ENCODE measurements around the gene ALPG. TPM values are rescaled to one million over a fixed set of nuclear protein-coding genes. Genes with fewer than 3 reads are reported as not detected.

Gene ALPG
- total and polyA plus RNA-seq, 2 of the 13 experiments (the other 11 are each of a cell fraction or from before 2014, with no cell fraction given), result not detected

DNA sequence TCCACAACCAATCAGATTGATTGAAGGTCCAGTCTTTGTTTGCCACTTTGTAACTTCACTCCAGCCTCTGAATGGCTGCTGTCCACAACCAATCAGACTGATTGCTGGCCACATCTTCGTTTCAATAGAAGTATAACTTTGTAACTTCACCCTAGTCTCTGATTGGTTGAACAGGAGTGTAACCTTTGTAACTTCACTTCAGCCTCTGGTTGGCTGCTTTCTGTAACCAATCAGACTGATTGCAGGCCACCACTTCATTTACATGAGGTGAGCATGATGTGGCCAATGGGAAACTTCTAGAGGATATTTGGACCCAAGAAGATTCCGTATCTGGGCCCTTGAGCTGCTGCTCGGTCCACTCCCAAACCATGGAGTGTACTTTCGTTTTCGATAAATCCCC, 45.0 kb upstream of the ALPG start:
- Histone ChIP-seq H3K36me3 (replicated peaks in 1 of 2; ENCODE audit: control insufficient read depth in 1 of 2, insufficient read depth in 2 of 2, low read length in 2 of 2) (no peaks in the 10 kb centered on the region), H3K4me2 (ENCODE audit: low read depth, low read length) (no peak overlapping the region), H3K4me3 (replicated peaks in 1 of 3; ENCODE audit: insufficient read depth in 1 of 3, low read depth in 2 of 3, low read length in 3 of 3) (no peak overlapping the region), H4K20me1 (ENCODE audit: insufficient read depth, low read length) (no peaks in the 10 kb centered on the region), H3K4me1 (ENCODE audit: insufficient read depth, low read length) (peaks cover 30% of the 10 kb centered on the region), H3K9me3 (ENCODE audit: low read length) (no peaks in the 10 kb centered on the region; the same call in 1 of the 2 replicates), H3K27ac (ENCODE audit: extremely low read length, insufficient read depth, low read length) (no peak overlapping the region), H3K27me3 (ENCODE audit: control insufficient read depth in 1 of 2, insufficient read depth in 2 of 2, low read length in 2 of 2) (no peaks in the 10 kb centered on the region), H3K9ac (ENCODE audit: insufficient read depth, low read depth, low read length) (no peak overlapping the region), H3K79me2 (ENCODE audit: insufficient read depth, low read length) (no peaks in the 10 kb centered on the region), H2AFZ (ENCODE audit: low read length) (no peak overlapping the region)
- POLR2A ChIA-PET, result no interaction called here
- no TSS peak for BruUV-seq (replicated peaks)
- FAIRE-seq (no peak), ATAC-seq (no peak), DNase-seq (ENCODE audit: low spot score) (no peak)
- intact Hi-C loops (cut with micrococcal nuclease; ENCODE audit: unreplicated experiment) (no loop called here), in situ Hi-C loops (cut with HindIII; ENCODE audit: extremely low pct_ligation_motif_present, low pct_unique_long_range_greater_than_20kb) (no loop called here)
- no peak for TF ChIP-seq KMT2A (CRISPR knock-in tag; IDR thresholded peaks at IDR 0.05)
- no peak for TF ChIP-seq NPAS2 (CRISPR knock-in tag; IDR thresholded peaks at IDR 0.05; ENCODE audit: borderline replicate concordance)
- no peak for TF ChIP-seq POLR2AphosphoS2 (IDR thresholded peaks at IDR 0.05; ENCODE audit: low read depth, low read length)
- TF ChIP-seq RORA (CRISPR knock-in tag; IDR thresholded peaks at IDR 0.05), result no peak
- no peak for TF ChIP-seq ZNF230 (CRISPR knock-in tag; IDR thresholded peaks at IDR 0.05)
- TF ChIP-seq AGO1 (IDR thresholded peaks at IDR 0.05; ENCODE audit: low read depth, low read length, poor library complexity, severe bottlenecking), result no peak
- no peak for TF ChIP-seq CC2D1A (CRISPR knock-in tag; IDR thresholded peaks at IDR 0.05)
- no peak for TF ChIP-seq NFKBIZ (CRISPR knock-in tag; IDR thresholded peaks at IDR 0.05)
- TF ChIP-seq DMAP1 (CRISPR knock-in tag; IDR thresholded peaks at IDR 0.05), result no peak
- TF ChIP-seq SP1 (IDR thresholded peaks at IDR 0.05), result no peak
- TF ChIP-seq SP1 (CRISPR knock-in tag; IDR thresholded peaks at IDR 0.05), result no peak
- WGBS (ENCODE audit: low lambda C conversion rate), result 66% methylated on average over 5 of the region's 5 CpGs
- CTCF ChIA-PET (ENCODE audit: low intra/inter-chr PET ratio, low total read pairs), result no interaction called here

Measured in HepG2 (cell line).